Measurements from ENCODE around the gene LEKR1.

The LEKR1 gene

DNA sequence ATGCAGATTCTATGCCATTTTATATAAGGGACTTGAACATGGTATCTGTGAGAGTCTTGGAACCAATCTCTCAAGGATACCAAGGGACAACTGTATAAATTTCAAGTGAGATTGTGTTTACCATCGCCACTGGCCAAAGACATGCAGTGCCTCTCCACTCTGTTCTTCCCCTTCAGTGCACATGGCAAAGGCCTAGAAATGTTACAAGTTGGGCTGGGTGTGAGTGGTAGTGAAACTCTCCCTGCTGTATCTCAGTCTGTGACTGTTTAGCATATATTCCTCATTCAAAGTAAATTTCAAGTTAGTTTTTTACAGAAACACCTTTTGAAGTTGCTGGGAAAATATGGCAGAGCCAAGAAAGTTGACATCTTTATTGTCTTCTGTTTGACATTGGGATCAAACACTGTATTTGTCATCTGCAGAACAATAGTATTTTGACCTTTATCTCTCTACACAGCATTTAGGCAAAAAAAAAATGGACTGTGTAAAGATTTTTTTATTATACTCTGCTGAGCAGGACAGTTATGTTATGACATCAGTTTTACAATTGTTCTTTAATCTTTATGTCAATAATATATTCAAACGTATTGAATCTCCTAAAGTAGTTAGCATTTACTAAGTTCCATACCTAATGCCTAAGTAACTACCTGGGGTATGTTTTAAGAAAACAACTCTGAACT lies 232.4 kb downstream of the LEKR1 start:
- no peak for DNase-seq (ENCODE audit: low read depth, low spot score)

GRCh38 chr3:157059181-157059580 lies 233.0 kb downstream of the LEKR1 start:
- DNase-seq (ENCODE audit: low read depth, low spot score): no peak

GRCh38 chr3:157059661-157060060 lies 233.5 kb downstream of the LEKR1 start:
- no peak for DNase-seq (ENCODE audit: low read depth, low spot score)

DNA sequence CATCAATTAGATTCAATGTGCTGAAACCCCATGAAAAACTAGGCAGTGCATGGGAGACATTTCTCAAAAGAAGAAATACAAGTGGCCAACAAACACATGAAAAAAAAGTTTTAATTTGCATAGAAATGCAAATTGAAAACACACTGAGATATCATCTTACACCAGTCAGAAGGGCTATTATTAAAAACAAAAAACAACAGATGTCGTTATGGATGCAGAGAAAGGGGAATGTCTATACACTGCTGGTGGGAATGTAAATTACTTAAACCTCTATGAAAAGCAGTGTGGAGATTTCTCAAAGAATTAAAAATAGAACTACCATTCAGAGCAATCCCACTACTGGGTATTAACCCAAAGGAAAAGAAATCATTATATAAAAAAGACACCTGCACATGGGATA lies 235.1 kb downstream of the LEKR1 start:
- DNase-seq (ENCODE audit: low read depth, low spot score): no peak

DNA sequence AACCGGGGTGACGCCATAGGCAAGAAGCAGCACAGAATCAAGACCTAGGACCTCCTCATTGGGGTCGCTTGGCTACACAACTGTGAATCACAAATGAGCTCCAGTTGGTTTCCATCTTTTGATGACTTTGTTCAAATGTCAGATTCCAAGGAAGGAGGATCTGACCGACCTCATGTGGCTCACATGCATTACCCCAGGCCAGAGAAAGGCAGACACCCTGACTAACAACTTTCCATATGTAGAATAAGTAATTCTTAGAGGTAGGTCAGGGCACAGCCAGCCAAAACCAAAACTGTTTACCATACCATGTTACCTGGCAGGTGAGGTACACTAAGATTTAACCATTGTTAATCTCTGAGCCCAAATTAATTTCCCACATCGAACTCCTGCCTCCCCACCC lies 237.3 kb downstream of the LEKR1 start:
- no peak for DNase-seq (ENCODE audit: low read depth, low spot score)

GRCh38 chr3:157063926-157064325 lies 237.8 kb downstream of the LEKR1 start:
- peak; percentile 40 for DNase-seq (ENCODE audit: low read depth, low spot score)

DNA sequence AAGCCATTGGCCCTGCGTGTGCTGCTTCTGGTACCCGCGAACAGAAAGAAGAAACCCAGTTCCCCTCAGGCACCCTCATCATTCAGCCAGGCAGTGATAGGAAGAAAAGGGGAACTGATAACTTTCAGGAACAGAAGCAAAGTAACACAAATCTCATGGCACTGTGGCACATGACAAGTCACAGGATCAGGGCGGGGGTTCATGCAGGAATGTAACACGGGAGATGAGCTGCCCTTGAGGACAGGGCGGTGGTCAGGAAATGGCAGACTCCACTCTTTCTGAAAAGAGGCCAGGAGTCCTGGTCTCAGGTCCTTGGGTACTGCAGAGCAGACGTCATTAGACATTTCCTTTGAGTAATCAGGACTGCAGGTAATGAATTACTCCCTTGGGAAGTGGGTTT lies 238.2 kb downstream of the LEKR1 start:
- DNase-seq (ENCODE audit: low read depth, low spot score): no peak

- no peak for DNase-seq (ENCODE audit: low read depth, low spot score)
These were observed 239.0 kb downstream of the LEKR1 start for GRCh38 chr3:157065201-157065600.

GRCh38 chr3:157066335-157067098 lies 240.4 kb downstream of the LEKR1 start:
- DNase-seq (ENCODE audit: low read depth, low spot score): no peak

DNA sequence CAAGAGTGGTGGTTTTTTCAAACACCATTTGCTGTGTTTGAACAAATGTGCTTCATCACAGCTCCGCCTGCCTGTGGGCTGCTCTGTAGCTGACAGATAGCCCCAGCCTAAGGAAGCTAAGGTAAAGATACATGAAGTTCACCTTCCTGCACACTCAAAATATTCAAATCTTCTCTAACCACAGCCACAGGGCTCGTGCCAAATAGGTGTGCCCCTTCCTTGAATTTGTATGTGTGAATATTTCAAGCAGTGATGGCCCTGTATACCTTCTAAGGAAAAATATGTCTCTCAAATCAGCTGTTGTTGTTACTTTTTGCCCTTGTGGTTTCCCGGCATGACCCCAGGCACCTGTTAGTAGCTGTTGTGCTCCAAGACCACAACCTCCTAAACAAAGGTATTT lies 241.0 kb downstream of the LEKR1 start:
- DNase-seq (ENCODE audit: low read depth, low spot score): no peak

- no peak for DNase-seq (ENCODE audit: low read depth, low spot score)
These were observed 243.3 kb downstream of the LEKR1 start for GRCh38 chr3:157069406-157069805.

DNA sequence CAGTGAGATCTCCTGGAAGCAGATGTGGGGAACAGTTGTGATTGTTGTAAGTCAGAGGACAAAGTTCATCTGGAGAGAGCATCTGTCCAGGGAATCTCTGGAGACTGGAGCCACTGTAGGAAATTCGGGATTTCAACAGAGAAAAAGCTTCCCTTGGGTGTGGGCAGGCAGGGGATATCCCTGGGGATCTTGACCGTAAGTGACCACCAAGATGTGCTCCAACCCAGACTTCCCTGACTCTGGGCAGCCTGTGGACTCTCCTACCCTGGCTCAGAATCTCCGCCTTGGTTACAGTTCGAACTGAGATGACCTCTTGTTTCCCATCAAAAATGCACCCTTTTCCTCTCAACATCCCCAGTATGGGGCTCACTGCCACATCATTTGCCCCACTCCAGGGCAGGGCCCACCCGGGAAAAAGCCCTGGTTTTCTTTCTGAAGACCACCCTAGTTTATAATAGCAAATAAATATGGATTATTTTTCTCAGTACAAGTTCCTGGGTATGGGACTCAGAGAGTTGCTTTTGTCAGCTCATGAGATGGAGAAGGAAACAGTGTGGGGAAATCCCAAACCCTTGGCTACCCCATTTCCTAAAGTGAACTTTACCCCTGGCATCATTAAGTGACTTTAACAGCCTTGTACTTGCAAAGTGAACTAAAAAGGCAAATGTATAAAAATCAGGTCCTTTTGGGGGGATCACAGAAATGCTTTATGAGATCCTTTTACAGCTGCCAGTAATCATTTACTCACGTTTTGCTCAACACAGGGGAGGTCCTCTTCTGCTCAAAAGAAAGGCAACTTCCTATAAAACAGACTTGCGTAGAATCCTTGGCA lies 243.9 kb downstream of the LEKR1 start:
- DNase-seq (ENCODE audit: low read depth, low spot score): no peak

- no peak for DNase-seq (ENCODE audit: low read depth, low spot score)
These were observed 244.5 kb downstream of the LEKR1 start for GRCh38 chr3:157070678-157070999.

DNA sequence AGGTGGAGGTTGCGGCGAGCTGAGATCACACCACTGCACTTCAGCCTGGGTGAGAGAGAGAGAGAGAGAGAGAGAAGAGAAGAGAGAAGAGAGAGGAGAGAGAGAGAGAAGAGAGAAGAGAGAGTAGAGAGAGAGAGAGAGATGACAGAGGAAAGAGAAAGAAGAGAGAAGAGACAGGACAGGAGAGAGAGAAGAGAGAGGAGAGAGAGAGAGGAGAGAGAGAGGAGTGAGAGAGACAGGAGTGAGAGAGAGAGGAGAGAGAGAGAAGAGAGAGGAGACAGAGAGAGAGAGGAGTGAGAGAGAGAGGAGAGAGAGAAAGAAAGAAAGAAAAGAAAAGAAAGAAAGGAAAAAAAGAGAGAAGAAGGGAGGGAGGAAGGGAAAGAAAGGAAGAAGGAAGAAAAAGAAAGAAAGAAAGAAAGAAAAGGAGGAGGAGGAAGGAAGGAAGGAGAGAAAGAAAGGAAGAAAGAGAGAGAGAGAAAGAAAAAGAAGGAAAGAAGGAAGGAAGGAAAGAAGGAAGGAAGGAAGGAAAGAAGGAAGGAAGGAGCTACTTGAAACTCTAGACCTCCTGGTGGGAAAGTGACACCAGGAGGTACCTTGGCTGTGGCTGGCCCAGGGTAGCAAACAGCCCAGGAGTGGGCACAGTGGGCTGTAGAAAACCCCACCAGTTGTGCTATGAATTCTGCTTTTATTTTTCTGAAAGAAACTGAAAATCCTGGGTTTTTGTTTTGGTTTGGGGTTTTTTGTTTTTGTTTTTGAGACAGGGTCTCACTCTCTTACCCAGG lies 245.8 kb downstream of the LEKR1 start:
- DNase-seq (ENCODE audit: low read depth, low spot score): no peak

DNA sequence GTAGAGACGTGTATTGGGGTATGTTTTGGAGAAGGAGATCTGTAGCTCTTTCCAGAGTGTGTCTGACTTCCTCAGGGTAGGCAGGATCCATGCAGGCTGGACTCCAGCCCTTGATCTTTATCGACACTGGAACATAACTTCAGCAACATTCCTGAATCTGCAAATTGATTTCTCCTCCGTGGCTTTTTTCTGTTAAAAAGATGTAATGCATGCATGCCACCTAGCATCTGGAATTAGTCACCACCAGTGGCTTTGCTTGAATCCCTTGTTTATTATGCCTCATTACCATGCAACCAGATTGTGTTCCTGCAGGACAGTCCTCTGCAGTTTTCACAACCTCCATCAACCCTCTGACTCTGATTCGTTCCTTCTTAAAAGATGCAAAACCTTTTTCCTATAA lies 247.7 kb downstream of the LEKR1 start:
- DNase-seq (ENCODE audit: low read depth, low spot score): no peak

DNA sequence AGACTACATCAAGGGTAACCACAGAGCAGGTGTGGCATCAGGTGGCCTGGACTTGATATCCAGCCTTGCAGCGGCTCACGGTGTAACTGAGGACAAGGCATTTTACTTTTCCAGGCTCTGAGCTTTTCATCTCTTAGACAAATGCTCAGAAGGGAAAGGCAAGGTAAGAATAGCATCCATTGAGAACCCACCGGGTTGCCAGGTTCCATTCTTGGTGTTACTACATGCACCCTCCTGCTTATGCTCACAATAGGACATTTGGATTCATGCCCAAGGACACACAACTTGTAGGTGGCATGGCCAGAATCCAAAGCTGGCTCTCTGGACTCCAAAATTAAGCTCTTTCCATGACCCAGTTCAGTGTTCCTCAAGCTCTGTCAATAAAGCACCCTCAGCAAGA lies 248.3 kb downstream of the LEKR1 start:
- no peak for DNase-seq (ENCODE audit: low read depth, low spot score)

- DNase-seq (ENCODE audit: low read depth, low spot score): no peak
These were observed 248.8 kb downstream of the LEKR1 start for GRCh38 chr3:157074981-157075380.

GRCh38 chr3:157075693-157076420 lies 249.7 kb downstream of the LEKR1 start:
- DNase-seq (ENCODE audit: low read depth, low spot score): no peak

- no peak for DNase-seq (ENCODE audit: low read depth, low spot score)
These were observed 251.4 kb downstream of the LEKR1 start for GRCh38 chr3:157077565-157077991.

DNA sequence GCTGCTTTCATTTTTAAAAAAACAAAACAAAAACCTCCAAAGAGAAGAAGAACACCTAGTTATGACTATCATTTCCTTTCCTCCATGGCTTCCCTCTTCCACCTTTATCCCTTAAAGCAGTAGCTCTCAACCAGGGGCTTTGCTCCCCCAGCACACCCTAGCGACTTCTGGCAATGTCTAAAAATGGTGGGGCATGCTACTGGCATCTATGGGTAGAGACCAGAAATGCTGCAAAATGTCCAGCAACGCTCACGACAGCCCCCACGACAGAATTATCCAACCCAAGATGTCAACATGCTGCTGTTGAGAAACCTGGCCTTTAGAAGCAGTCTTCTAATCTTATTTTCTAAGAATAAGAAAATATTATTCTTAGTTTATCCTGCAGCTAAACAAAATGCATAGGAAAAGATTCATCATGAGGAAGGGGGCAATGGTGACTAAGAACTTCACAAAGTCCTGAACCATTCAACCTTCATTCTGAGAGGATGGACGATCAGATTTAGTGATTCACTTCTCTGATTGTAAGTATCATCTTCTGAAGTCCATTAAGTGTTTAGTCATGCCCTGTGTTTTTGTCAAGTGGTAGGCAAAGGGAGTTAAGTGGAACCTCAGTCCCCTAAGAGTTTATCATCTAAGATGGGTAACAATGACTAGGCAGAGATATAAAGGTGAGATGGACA lies 252.1 kb downstream of the LEKR1 start:
- no peak for DNase-seq (ENCODE audit: low read depth, low spot score)

DNA sequence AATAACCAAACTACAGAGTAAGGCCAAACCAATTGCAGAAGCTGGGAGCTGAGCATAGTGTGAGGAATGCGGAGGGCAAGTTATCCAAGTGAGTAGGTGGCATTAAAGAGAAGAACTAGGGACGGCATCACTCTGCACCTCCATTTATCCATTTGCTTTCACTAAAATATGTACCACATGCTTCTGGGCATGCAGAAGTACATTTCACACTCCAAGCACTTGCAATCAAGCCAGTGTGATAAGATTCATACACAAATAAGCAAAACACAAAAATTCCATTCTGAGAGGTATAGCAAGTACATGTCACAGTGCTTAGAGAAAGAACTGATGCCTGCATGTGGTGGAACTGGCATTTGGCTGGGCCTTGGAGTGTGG lies 252.6 kb downstream of the LEKR1 start:
- no peak for DNase-seq (ENCODE audit: low read depth, low spot score)
